OCI-M2 (cell line): ENCODE data around the gene EDC3.
"Not testable (repeated sequence)": the region's sequence is repeated elsewhere in the genome, so short reads cannot be mapped to it uniquely, and the experiment has no call there.

Experiments
- DNase-seq: peaks from one replicate; lab custom pipeline; 2025; ENCODE audit not compliant: unreplicated experiment; lab: John Stamatoyannopoulos, UW

EDC3 gene

DNA sequence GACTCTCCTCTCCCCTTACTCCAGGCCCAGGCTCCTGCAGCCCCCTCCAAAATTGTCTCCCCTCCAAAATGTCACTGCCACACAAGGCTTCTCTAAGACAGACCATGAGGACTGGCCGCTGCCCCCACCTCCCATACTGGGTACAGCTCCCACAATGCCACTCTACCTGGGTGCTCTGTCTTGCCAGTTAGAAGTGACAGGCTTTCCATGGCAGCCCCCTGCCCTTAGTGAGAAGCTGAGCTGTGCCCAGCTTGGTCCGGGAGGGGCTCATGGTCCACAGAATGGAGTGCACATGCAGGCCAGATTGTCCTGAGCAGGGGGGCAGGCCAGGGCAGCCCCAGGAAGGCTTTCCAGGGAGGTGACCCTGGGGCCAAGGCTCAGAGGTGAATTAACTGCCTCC, 83.1 kb downstream of the EDC3 start:
- no peak for DNase-seq

DNA sequence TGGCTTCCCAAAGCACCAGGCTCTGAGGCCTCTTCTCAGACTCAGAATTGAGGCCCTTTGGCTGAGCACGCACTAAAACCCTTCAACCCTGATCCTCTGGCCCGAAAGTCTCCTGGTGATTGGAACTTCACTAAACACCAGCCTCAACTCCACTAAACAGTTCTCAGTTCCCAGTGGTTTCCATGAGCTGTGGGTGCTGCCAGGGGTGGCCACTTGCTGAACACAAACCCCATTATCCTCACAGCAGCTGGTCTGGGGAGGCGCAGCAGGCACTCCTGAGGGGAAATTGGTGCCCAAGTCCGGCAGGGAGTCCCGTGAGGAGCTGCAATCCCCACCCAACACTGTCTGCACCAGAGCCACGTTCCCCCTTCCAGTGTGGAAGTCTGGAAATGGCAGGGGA, 84.0 kb downstream of the EDC3 start:
- no peak for DNase-seq

- DNase-seq: no peak
Measured at GRCh38 chr15:74611341-74611740, 84.5 kb downstream of the EDC3 start.

- peak; percentile 85 for DNase-seq
Measured at GRCh38 chr15:74610302-74610951, 85.4 kb downstream of the EDC3 start.

- DNase-seq: no peak
Measured at GRCh38 chr15:74609938-74610301, 85.9 kb downstream of the EDC3 start.

DNA sequence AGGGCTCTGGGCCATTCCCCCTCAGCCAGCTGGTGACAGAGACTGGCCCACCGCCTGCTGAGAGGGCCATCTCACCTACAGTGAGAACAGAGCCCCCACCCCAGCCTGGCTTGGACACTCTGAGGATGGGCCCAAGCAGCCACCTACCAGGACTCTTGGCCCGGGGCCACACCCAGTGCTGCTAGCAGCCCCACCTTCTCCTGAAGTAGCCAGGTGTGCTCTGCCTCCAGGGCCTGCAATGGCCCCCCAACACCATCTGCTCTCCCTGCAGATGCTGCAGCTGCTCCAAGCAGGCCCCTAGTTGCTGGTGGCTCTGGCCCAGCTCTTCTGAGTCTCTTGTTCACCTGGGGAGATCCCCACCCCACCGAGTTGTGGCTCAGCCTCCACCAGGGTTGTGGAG, 87.0 kb downstream of the EDC3 start:
- no peak for DNase-seq

DNA sequence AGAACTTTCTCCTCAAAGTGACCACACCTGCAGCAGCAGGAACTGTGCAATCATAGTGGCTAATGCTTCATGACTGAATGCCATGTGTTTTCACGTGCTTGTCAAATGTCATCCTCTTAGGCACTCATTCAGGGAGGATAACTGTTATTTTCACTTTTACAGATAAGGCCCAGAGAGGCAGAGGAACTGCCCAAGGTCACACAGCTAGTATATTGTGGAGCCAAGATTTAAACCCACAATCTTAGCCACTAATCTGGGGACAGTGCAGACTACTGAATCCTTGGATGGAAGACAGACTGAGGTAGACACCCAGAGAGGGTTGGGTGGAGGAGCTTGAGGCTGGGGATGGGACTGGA, 90.1 kb downstream of the EDC3 start:
- DNase-seq: no peak

DNA sequence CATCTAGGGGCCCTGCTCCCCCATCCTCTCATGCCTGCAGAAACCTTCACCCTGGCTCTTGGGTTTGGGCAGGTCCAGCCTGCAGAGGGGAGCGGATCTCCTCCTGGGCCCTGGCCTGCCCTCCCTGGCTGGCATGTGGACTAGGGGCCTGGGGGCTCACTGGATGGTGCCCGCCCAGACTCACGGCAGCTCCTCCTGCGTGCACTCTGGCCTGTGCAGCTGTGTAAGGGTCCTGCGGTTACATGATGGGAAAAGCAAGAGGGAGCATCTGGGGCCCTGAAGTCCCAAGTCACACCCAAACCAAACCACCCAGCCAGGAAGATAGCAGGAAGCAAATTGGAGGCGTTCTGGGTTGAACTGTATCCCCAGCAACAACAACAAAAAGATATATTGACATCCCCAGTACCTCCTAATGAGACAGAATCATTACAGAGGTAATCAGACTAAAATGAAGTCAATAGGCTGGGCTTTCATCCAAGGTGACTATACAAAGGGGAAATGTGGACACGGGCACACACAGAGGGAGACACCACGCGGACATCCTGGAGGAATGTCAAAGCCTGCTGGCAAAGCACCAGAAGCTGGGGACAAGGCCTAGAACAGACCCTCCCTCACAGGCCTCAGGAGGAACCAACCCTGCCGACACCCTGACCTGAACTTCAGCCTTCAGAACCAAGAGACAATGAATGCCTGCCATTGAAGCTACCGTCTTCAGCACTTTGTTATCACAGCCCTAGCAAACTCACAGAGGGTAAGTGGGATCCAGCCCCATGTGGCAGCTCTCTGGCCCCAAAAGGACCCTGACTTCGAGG, 90.6 kb downstream of the EDC3 start:
- DNase-seq: no peak

DNA sequence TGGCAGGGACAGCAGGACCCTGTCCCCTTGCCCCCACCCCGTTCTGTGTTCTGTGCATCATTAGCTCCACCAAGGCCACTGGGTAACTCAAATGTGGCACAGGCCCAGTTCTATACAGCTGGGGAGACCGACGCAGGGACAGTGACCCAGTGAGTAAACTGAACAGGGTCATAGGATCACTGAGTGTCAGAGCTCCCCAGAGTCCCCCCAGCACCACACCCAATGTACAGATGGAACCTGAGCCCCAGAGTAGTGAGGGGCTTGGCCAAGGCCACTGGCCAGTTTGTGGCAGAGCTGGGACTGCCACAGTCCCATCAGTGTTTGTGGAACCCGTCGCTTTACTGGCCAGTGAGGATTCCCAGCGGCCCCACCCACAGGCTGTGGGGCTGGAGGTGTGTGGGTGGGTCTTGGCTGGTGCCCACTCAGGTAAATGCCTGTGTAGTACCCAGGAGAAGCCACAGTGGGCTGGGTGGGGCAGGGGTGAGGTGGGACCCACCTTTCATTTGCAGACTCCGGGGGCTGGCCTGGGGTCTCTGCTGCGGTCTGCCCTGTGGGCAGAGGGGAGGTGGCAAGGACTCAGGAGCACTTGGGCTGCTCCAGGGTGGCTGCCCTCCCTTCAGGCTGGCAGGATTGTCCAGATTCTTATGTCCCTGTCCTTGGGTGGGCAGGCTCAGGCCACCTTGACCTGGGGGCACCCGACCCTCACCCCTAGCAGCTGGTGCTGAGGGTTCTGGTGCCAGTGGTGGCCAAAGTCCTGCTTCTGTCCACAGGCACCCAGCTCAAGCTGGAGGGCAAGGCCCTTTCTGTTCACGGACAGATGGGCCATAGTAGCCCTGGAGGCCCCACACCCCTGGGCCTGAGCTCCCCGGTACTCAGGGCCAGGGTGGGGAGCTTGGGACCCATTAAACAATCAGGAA, 91.8 kb downstream of the EDC3 start:
- DNase-seq: no peak

DNA sequence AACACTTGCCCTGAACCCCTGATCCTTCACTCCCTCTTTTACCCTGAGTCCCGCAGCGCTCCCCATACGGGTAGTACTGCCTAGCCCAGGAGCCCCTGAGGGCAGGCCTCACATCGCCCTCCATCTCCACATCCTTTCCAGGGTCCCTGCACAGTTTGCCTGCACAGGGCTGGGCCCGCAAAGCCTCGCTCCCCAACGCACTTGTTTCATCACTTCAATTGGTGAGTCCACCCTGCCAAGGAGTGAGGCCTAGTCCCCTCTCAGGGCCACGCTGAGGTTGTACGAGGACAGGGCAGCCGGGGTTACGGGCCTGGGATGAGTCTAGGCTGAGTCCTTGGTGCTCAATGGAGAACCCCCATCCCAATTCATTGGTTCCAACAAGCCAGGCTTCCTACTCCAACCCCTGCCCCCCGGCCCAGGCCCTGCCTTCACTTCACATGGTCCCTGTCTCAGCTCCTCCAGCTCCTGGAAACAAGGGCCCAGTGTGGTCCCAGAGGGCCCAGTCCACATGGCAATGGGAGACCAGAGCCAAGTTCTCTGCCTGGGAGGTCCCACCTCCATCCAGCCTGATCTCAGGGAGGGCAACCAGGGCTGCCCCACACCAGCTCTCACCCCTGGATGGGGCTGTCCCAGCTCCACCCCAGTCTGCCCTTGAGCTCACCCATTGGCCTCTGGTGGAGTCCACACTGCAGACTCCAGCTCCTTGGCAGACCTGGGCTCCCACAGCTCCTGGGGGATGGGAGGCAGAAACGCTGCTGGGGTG, 92.6 kb downstream of the EDC3 start:
- DNase-seq: no peak

GRCh38 chr15:74599156-74599555, 96.7 kb downstream of the EDC3 start:
- DNase-seq: no peak

- DNase-seq: peak; percentile 19
Measured at GRCh38 chr15:74598126-74598842, 97.5 kb downstream of the EDC3 start.

GRCh38 chr15:74597146-74597705, 98.6 kb downstream of the EDC3 start:
- DNase-seq: not testable (repeated sequence)

DNA sequence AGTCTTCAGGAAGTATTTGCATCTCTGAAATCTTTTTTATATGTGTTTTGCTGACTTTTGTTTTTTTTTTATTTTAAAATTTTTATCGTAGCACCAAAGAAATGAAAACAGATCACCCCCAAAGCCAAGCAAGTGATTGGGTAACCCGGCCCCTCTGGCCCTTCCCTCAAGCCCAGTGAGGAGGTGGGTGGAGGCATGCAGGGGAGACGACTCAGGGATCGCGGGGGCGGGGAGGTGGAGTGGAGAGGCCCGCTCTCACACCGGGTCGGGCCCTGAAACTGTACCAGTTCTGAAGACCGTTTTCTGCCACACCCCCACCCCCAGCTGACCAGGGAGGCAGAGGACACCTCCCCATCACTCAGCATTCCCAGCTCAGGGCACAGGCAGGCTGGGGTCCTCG, 99.1 kb downstream of the EDC3 start:
- not testable (repeated sequence) for DNase-seq

DNA sequence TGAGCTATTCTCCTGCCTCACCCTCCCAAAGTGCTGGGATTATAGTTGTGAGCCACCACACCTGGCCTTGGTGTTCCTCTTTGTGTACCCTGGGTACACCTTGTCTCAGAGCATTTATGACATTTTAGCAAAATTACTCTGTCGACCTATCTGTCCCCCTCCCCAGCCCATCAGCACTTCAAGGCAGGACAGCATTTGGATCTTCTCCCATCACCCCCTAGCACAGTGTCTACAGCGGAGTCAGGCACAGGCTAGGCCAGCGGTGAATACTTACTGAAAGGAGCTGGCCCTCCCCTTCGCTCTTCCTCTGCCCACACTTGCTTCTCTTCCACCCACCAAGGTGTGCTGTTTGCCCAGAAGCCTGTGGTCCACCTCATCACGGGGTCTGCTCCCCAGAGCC, 100.6 kb downstream of the EDC3 start:
- DNase-seq: no peak

- DNase-seq: no peak
Measured at GRCh38 chr15:74594455-74594854, 101.4 kb downstream of the EDC3 start.

DNA sequence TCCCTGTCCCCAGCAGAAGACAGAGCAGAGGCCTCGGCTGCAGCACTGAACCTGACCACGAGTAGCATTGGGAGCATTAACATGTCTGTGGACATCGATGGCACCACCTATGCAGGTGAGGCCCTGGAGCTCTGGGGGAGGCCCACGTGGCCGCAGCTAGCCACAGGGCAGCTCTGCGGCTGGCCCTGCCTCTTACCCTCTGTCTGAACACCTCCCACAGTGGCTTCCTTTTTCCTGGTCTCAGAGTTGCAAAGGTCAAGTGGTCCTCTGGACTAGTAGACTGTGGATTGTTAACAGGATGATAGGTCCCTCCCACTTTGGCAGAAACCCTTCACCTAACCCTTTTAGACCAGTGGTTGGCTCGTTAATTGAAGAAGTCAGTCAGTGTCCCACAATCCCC, 102.7 kb downstream of the EDC3 start:
- DNase-seq: no peak

GRCh38 chr15:74592222-74592621, 103.6 kb downstream of the EDC3 start:
- no peak for DNase-seq

GRCh38 chr15:74589826-74590225, 106.0 kb downstream of the EDC3 start:
- no peak for DNase-seq

DNA sequence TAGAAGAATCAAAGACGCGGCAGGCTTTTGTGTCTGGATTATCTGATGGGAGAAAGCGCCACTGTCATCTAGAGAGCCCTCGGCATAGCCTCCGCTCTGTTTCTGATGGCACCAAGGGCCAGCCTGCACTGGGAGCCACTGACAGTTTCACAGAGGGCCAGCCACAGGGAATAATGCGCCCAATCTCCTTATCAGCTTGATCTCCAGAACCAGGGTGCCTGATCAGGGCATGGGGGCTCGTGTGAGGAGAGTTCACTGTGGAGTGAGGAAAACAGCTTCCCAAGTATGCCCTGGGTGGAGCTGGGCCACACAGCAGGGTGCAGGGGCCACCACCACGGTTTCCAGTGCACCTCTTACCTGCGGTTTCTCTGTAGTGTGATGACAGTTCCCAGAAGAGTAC, 110.0 kb downstream of the EDC3 start:
- no peak for DNase-seq
